Neural progenitor cell (in vitro differentiated cells): ENCODE results near the gene DCP1A.

Experiments used
- CTCF ChIP-seq: fragments of 200-600 bp; sonication (generic); IDR thresholded peaks from 2 replicates; pipeline ENCODE4 v1.5.1; 2017; ENCODE audit warnings: antibody characterized with exemption, mild to moderate bottlenecking
- EZH2phosphoT487 ChIP-seq: fragments of 200-600 bp; sonication (generic); IDR thresholded peaks from 2 replicates; pipeline ENCODE4 v1.6.1; 2017; ENCODE audit warnings: antibody characterized with exemption

GRCh38 chr3:53361852-53362251 lies 14.5 kb upstream of the DCP1A start:
- TF ChIP-seq EZH2phosphoT487: no peak
- no peak for TF ChIP-seq CTCF
